Activated gamma-delta T cell (primary cell): ENCODE measurements around the gene ARHGEF25.
"Not testable (repeated sequence)": the region's sequence is repeated elsewhere in the genome, so short reads cannot be mapped to it uniquely, and the experiment has no call there.

Source experiments
- DNase-seq: peaks from one replicate; lab custom pipeline; 2025; lab: John Stamatoyannopoulos, UW

Gene ARHGEF25

GRCh38 chr12:57636731-57637130 lies 25.5 kb downstream of the ARHGEF25 start:
- not testable (repeated sequence) for DNase-seq

- no peak for DNase-seq
Measured at GRCh38 chr12:57637364-57637763, 26.1 kb downstream of the ARHGEF25 start.

GRCh38 chr12:57638096-57638495 lies 26.9 kb downstream of the ARHGEF25 start:
- no peak for DNase-seq

GRCh38 chr12:57640175-57641042 lies 29.2 kb downstream of the ARHGEF25 start:
- DNase-seq: no peak

GRCh38 chr12:57641699-57642442 lies 30.6 kb downstream of the ARHGEF25 start:
- no peak for DNase-seq

- DNase-seq: not testable (repeated sequence)
Measured at GRCh38 chr12:57645990-57646658, 34.9 kb downstream of the ARHGEF25 start.

- not testable (repeated sequence) for DNase-seq
Measured at GRCh38 chr12:57646659-57647049, 35.4 kb downstream of the ARHGEF25 start.

GRCh38 chr12:57654042-57654441 lies 42.8 kb downstream of the ARHGEF25 start:
- no peak for DNase-seq

- no peak for DNase-seq
Measured at GRCh38 chr12:57655541-57656240, 44.5 kb downstream of the ARHGEF25 start.

- DNase-seq: not testable (repeated sequence)
Measured at GRCh38 chr12:57656408-57656807, 45.2 kb downstream of the ARHGEF25 start.

GRCh38 chr12:57657744-57658143 lies 46.5 kb downstream of the ARHGEF25 start:
- no peak for DNase-seq

- no peak for DNase-seq
Measured at GRCh38 chr12:57658890-57659289, 47.7 kb downstream of the ARHGEF25 start.

GRCh38 chr12:57661376-57661775 lies 50.1 kb downstream of the ARHGEF25 start:
- DNase-seq: no peak

GRCh38 chr12:57665066-57665820 lies 54.0 kb downstream of the ARHGEF25 start:
- DNase-seq: not testable (repeated sequence)
